SK-N-SH treated with all-trans-retinoic acid at 6 μM for 48 hours (cell line): ENCODE measurements around the gene PCSK2.

ENCODE experiments used
- TOX ChIP-seq: fragments of 250-450 bp; sonication (Bioruptor Pico); IDR thresholded peaks from 2 replicates; pipeline ENCODE4 v1.8.0; 2021; ENCODE audit warnings: mild to moderate bottlenecking, moderate library complexity, borderline replicate concordance
- TF ChIP-seq, protein P1 (sequence below): fragments of 250-450 bp; sonication (Bioruptor Pico); IDR thresholded peaks from 2 replicates; pipeline ENCODE4 v1.8.0; 2020; ENCODE audit warnings: mild to moderate bottlenecking, moderate library complexity, borderline replicate concordance
- TF ChIP-seq, protein P2 (sequence below): fragments of 250-450 bp; sonication (Bioruptor Pico); IDR thresholded peaks from 2 replicates; pipeline ENCODE4 v1.5.0; 2020; ENCODE audit warnings: mild to moderate bottlenecking, moderate library complexity
- TF ChIP-seq, protein P3 (sequence below): fragments of 250-450 bp; sonication (Bioruptor Pico); IDR thresholded peaks from 2 replicates; pipeline ENCODE4 v1.5.1; 2021; ENCODE audit warnings: mild to moderate bottlenecking, moderate library complexity
- TF ChIP-seq, protein P4 (sequence below): fragments of 250-450 bp; sonication (Bioruptor Pico); IDR thresholded peaks from 2 replicates; pipeline ENCODE4 v1.8.0; 2021; ENCODE audit warnings: low read depth, mild to moderate bottlenecking, moderate library complexity, borderline replicate concordance

DNA sequence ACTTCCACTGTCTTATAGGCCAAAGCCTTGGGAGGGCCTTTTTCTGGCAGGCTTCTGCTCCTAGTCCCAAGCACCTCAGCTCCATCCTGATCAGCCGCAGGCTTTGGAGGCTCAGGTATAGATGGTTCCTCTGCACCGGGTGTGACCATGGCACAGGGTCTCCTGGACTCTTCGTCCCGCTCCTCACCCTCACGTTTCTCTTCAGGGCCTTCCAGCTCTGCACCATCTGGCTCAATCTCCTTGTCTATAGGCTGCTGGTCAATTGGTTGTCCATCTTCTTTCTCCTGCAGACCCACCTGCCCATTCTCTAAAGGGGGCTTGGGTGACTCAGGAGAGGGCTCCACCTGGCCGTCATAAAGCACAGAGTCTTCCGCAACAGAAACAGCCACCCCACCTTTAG is 267.4 kb downstream of the PCSK2 start:
- no peak for TF ChIP-seq TOX (CRISPR knock-in tag)
- TF ChIP-seq, protein P1, sequence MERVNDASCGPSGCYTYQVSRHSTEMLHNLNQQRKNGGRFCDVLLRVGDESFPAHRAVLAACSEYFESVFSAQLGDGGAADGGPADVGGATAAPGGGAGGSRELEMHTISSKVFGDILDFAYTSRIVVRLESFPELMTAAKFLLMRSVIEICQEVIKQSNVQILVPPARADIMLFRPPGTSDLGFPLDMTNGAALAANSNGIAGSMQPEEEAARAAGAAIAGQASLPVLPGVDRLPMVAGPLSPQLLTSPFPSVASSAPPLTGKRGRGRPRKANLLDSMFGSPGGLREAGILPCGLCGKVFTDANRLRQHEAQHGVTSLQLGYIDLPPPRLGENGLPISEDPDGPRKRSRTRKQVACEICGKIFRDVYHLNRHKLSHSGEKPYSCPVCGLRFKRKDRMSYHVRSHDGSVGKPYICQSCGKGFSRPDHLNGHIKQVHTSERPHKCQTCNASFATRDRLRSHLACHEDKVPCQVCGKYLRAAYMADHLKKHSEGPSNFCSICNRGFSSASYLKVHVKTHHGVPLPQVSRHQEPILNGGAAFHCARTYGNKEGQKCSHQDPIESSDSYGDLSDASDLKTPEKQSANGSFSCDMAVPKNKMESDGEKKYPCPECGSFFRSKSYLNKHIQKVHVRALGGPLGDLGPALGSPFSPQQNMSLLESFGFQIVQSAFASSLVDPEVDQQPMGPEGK (CRISPR knock-in tag), result no peak
- TF ChIP-seq, protein P2, sequence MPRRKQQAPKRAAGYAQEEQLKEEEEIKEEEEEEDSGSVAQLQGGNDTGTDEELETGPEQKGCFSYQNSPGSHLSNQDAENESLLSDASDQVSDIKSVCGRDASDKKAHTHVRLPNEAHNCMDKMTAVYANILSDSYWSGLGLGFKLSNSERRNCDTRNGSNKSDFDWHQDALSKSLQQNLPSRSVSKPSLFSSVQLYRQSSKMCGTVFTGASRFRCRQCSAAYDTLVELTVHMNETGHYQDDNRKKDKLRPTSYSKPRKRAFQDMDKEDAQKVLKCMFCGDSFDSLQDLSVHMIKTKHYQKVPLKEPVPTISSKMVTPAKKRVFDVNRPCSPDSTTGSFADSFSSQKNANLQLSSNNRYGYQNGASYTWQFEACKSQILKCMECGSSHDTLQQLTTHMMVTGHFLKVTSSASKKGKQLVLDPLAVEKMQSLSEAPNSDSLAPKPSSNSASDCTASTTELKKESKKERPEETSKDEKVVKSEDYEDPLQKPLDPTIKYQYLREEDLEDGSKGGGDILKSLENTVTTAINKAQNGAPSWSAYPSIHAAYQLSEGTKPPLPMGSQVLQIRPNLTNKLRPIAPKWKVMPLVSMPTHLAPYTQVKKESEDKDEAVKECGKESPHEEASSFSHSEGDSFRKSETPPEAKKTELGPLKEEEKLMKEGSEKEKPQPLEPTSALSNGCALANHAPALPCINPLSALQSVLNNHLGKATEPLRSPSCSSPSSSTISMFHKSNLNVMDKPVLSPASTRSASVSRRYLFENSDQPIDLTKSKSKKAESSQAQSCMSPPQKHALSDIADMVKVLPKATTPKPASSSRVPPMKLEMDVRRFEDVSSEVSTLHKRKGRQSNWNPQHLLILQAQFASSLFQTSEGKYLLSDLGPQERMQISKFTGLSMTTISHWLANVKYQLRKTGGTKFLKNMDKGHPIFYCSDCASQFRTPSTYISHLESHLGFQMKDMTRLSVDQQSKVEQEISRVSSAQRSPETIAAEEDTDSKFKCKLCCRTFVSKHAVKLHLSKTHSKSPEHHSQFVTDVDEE (CRISPR knock-in tag), result no peak
- TF ChIP-seq, protein P3, sequence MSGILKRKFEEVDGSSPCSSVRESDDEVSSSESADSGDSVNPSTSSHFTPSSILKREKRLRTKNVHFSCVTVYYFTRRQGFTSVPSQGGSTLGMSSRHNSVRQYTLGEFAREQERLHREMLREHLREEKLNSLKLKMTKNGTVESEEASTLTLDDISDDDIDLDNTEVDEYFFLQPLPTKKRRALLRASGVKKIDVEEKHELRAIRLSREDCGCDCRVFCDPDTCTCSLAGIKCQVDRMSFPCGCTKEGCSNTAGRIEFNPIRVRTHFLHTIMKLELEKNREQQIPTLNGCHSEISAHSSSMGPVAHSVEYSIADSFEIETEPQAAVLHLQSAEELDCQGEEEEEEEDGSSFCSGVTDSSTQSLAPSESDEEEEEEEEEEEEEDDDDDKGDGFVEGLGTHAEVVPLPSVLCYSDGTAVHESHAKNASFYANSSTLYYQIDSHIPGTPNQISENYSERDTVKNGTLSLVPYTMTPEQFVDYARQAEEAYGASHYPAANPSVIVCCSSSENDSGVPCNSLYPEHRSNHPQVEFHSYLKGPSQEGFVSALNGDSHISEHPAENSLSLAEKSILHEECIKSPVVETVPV (CRISPR knock-in tag), result no peak
- TF ChIP-seq, protein P4, sequence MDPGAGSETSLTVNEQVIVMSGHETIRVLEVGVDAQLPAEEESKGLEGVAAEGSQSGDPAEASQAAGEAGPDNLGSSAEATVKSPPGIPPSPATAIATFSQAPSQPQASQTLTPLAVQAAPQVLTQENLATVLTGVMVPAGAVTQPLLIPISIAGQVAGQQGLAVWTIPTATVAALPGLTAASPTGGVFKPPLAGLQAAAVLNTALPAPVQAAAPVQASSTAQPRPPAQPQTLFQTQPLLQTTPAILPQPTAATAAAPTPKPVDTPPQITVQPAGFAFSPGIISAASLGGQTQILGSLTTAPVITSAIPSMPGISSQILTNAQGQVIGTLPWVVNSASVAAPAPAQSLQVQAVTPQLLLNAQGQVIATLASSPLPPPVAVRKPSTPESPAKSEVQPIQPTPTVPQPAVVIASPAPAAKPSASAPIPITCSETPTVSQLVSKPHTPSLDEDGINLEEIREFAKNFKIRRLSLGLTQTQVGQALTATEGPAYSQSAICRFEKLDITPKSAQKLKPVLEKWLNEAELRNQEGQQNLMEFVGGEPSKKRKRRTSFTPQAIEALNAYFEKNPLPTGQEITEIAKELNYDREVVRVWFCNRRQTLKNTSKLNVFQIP (CRISPR knock-in tag), result no peak
